GM19324 (cell line): ENCODE measurements around the gene CALML5.

Source experiments
- ATAC-seq: cut with Tn5 transposase; IDR thresholded peaks from one replicate; pipeline ENCODE4 v1.9.1; 2021; ENCODE audit warnings: mild to moderate bottlenecking, moderate library complexity; ENCODE audit not compliant: unreplicated experiment, low FRiP score

CALML5 gene

DNA sequence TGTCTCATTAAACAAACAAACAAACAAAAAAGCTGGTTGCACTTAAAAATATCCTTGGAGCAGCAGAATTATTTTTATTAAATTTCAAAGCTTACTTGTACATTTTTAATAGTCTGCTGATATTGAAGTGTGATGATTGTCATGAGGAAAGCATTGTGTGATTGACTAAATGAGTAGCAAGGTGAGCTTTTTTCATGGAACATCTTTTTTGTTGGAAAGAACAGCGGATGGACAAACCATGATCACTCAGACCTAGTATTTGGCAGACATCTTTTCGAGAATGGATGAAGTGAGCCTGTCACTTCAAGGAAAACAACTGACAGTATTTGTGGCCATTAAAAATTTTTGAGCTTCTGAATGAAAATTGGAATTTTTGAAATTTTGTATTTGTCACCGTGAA is 19.7 kb upstream of the CALML5 start:
- no peak for ATAC-seq

DNA sequence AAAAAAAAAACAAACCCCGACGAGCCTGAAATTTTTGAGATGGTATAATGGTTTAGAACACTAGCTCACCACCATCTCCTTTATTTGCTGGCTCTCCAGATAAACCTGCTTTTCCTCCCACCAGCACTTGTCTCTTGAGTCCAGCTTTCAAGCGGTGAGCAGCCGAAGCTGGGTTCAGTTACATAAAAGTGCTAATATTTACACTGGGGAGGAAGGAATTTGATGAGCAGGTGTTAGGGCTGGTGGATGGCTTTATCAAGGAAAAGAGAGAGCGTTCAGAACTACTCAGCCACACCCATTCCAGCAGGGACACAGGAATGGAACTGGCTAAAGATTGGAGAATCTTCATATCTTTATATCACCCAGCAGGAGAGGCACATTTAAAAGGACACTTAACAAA is 18.8 kb upstream of the CALML5 start:
- ATAC-seq, result no peak

DNA sequence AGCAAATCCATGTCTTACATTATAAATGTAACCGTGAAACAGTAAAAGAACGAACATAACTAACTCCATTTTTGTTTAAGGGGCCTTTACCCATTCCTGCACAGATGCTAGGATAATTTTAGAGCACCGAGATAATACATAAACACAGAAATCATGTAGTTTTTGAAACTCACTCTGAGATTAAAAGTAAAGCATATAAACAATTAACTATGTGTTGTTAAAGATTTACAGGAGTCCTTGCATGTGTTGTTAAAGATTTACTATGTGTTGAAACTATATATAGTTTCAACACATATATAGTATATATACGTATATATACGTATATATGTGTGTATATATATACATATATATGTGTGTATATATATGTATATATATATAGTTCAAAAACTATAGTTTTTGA is 18.2 kb upstream of the CALML5 start:
- ATAC-seq, result no peak

DNA sequence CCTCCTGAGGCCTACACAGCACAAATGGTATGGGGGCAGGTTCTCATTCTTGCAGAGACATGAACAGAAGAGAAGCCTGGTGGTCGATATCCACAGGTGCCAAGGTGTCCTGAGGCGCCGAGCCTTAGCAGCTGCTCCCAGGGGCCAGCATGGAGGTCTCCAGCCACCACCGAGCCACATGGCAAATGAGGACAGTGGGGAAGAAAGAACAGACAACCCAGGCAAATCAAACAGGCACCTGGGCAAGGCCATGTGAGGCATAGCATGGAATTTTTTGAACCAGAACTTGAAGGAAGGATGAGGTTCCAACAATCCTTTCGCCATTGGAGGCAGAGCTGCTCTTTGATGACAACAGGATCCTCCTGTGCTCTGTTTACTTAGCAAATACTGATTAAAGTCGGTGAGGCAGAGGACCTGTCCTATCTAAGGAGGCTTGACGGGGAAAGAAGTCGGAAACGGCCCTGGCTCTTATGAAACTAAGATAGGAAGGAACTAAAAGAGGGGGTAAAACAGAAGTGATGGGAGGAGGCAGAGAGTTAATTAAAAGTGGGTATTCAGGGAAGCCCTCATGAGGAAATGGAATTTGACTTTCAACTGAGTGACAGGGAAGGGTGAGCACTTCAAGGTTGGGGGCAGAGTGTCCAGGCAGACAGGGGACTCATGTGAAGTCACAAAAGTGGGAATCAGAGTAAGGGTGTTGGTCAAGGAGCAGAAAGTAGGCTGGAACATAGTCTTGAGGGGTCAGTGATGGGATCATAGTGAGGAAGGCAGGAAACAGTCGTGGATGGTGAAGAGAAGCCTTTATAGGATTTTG is 16.8 kb upstream of the CALML5 start:
- ATAC-seq, result no peak

DNA sequence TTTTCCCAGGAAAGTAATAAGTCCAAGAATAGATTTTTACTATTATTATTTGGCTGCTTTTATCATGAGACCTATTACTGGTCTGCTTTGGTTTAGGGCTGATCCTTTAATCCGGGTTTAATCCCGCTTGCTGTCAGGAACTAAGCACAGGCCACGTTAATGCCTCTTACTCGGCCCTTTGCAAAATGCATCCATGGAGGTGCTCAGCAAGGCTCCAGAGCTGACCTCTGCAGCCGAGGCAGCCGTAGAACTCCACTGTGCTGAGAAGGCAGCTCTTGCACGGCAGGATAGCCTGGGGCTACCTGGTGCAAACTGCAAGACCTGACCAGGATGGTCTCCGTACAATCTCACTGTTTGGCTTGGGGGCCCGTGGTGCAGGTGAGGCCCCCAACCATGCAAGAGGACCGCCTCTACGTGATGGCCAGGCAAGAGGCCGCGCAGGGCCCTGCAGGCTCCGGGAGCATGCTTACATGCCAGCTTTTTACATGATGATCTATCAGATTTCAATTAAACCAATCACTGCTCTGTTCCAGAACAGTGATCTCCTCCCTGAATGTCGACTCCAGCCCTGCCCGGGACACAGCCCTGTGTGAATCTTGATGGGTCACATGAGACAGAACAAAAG is 15.0 kb upstream of the CALML5 start:
- no peak for ATAC-seq

DNA sequence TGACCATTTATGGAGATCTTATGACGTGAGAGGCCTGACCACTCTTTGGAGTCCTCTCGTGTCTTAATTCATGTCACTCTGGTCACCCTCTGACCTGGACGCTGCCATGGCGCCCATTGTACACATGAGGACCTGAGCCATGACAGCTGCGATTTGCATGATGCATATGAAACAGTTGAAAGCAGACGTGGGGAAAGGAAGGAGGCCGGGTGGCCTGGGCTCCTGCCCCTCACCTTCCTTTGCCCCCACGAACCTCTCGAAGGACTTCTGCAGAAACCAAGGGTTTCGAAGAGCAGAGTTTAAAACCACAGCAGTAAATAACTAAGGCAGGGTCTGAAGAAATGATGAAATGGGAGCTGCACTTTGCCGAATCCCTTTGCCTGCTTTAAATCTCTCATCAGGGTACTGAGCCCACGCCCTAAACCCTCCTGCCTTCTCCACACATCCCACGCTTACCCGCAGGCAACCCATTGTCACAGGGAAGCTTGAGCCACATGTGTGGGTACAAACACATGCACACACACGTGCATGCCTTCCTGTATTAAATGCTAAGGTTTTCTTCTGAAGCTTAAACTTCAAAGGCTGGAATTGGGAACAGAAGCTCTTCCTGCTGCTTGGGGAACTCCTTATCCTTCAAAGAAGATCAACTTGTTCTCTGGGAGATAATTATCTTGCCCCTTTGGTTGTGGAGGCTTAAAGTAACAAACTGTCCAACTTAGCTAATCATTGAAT is 13.7 kb upstream of the CALML5 start:
- no peak for ATAC-seq

DNA sequence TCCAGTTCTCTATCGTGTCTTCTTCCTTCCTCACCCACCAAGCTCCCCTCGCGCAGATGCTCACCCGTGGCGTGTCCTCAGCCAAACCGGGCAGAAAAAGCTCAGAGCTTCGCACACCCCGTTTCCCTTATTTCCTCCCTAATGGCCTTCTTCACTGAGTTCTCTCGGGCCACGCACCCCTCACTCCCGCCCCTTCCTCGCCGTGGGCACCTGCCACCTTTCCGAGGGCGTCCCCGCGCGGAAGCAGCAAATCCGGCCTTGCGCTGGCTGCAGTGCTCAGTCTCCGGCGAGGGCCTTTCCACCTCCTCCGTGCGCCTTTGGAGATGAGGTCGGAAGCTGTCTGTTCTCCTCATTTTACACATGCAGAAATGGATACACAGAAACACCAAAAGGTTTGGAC is 13.0 kb upstream of the CALML5 start:
- ATAC-seq, result no peak

DNA sequence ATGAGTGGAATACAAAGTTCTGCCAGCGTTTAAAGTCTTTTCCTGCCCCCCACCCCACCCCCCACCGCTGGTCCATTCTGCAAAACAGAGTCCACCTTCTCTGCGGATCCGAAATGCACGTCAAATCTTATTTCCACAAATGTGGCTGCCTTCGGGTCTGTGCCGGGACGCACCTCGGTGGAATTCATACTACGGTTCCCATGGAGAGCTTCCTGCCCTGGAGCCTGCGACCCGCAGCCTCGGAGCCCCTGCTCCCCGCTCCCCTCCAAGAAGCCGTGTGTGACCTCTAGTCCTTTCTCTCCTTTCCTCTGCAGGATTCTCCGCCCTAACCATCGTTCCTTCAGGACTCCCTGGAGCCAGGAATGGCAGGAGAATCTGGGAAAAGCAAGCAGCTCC is 12.5 kb upstream of the CALML5 start:
- no peak for ATAC-seq

DNA sequence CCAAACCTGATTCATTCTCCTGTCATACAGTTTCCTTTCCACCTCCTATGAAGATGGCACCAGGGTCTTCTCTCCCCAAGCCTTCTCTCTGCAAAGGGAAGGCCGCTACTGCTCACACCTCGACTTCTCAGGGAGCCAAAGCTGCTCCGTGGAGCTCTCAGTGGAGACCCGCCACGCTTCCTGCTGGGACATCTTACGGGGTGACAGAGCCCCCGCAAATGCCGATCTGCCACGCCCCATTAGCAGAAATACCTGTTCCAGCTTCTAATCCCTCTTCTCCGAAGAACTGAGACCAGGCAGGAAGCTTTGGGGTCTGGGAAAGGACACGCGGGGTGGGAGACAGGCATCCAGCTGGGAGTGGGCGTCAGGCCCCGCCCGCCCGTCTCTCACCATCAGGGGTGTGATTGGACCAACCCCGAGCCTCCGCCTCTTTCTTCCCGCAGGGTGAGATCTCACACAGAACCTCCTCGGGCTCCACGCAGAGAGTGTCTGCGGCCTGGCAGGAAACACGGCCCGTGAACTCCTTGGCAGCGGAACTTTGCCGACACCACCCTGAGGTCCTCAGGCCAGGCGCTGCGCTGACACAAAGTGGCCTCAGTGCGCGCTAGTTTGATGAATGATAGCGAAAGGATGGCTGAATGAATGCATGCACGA is 12.0 kb upstream of the CALML5 start:
- ATAC-seq, result no peak

DNA sequence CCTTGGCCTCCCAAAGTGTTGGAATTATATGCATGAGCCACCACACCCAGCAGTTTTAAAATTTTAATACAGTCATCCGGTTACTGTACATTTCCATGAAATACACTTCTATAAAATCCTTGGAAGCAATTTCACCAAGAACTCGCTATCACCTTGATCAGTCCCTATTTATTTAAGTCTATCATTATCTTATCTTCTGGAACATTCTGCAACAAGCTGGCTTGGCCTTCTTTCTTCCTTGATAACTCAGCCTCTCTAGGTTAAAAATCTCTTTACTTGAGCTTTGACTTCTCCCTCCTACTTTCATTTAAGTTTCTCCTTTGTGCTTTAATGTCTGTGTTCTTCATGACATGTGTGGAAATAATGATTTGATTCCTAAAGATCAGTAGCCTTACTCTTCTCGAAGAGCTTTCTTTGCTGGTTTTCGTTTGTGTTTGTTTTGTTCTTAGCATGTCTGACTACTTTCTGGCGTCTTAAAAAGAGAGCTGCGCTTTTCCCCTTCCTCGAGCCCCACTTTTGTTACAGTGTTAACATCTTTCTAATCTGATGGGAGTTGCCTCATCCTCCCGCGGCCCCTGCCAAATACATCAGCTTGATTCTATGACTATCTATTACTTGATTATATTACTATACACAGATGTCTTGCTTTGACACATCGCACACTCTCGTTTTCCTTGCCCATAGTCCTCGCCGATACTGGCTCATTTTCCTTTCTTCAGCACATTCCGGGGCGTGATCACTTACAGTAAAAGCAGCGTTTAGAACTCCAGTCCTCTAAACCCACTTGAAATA is 11.1 kb upstream of the CALML5 start:
- ATAC-seq, result no peak

DNA sequence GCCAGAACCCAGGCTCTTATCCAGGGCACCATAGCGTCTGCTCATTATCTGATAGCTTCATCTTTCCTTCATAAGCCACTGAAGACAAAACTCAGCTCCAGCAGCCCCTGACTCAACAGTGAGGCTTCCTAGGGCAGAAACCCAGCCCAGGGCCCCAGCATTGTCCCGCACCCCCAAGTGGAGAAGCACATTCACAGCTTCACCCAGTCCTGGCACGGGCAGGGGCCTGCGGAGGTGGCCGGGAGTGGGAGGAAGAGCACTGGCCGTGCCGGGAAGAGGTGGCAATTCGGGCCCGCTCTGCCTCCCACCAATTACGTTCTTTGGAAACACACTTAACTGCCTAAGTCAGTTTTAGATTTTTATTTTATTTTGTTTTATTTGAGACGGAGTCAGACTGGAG is 10.3 kb upstream of the CALML5 start:
- ATAC-seq, result no peak

DNA sequence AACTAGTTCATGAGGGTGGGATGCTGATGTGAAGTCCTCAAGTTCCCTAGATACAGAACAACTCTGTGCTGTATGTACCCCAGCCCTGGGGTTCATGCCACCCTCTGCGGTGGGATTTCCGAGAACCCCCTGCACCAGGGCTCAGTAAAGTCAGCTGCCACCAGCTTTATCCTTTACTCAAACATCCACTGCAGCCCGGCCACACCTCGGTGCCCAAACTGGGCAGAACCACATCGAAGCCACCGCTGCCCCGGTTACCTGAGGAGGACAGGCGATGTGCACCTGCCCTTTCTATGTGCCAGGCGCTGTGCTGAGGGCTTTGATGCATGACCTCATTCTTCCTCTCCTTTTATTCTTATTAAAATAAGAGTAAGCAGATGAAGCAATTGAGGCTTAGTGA is 9.9 kb upstream of the CALML5 start:
- ATAC-seq, result no peak

DNA sequence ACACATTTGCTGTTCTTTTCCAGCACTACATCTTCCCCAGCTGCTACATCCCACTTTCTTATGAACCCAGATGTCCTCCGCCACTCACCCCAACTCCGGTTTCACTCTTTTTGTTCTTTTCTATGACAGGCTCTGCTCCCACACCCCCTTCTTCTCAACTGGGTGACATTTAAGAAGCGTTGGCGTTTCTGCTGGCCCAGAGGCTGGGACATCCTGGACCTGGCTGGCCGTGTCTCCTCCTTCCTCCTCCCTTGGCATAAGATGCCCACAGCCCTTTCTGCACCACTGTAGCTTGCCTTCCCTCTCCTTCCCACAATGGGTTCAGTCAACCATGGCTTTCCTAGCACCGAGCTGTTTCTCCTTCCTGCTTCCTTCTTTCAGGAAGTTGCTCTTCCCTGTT is 9.4 kb upstream of the CALML5 start:
- ATAC-seq, result no peak

DNA sequence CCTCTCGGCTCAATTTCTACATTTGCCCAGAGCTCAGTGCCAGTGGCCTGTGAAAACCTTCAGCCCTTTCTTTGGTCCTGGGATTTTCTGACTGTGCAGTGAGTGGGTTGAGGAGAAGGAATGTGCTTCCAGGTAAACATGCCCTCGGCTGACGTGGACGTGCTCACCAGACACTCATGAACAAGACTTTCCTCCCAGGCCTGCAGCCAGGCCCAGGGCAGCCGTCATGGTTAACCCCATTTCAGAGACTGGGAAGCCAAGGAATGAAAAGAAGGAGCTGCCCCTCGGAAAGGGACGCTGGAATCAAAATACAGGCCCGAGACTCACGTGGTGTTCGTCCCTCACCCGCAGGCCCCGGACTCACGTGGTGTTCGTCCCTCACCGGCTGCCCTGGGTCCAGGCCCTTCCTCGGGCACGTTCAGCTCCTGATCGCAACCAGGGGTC is 8.8 kb upstream of the CALML5 start:
- ATAC-seq, result no peak

DNA sequence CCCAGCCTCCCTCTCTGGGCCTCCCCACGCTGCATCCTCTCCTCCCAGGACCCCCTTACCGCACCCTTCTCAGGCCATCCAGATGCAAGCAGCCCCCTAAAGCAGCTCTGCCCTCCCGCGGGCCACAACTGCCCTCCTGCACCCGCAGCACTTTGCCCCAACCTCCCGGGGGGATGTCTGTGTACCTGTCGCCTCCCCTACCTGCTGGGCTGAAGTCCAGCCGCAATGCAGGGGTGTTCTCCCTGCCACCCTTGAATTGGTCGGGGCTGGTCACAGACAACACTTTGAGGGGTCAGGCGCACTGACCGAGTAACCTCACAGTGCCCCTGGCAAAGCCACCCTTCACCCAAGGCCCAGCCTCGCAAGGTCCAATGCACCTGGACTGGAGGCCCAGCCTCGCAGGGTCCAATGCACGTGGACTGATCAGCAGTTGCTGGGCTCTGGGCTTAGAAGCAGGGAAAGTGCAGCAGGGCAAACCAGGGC is 8.3 kb upstream of the CALML5 start:
- ATAC-seq, result no peak

DNA sequence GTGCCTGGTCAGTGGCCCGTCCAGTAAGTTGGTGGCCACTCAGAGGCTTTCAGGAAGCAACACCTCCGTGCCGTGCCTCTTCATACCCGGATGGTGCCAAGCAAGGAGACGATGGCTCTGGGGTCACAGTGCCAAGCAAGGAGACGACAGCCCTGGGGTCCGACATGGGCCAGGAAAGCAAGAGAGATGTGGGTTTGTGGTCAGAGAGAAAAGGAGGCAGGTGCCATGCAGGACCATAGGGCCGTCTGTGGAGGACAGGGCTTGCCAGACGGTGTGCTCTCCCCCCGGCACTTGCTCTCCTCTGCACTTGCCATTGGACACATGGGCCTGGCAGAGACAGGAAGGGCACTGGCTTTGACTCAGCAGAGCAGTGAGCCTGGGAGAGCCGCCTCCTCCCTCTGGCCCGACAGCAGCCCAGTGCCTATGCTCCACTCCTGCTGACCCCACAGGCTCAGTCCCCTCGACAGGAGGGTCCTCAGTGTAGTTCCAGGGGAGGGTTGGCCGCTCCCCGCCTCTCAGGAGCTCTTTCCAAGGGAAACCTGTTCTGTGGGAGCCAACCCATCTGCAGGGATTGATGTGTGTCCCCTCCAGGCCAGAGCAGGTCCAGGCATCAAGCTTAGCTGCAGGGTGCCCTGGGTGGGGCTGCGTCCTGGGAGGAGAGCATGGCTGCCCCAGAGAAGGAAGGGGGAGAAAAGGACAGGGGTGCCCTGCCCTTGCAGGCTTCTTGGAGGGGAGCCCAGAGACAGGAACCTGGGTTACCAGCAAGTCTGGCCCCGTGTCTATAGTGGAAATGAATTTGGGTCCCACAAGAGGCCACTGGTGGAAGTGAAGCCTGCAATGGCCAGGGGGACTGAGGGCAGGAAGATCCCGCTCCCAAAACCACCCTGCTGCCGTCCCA is 7.6 kb upstream of the CALML5 start:
- ATAC-seq, result no peak

DNA sequence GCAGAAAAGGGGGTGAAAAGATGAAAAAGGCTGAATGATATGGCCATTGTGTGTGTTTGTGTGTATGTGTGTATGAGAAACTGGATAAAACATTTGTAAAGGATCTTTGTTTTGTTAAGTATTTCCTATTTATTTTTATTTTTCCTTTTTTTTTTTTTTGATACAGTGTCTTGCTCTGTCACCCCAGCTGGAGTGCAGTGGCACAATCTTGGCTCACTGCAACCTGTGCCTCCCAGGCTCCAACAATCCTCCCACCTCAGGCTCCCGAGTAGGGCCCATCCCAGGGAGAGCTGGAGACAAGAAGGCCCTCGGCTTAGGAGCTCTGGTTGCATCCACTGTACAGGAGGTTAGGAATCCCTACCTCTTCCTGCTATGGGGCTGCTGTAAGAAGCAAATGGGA is 6.9 kb upstream of the CALML5 start:
- no peak for ATAC-seq

DNA sequence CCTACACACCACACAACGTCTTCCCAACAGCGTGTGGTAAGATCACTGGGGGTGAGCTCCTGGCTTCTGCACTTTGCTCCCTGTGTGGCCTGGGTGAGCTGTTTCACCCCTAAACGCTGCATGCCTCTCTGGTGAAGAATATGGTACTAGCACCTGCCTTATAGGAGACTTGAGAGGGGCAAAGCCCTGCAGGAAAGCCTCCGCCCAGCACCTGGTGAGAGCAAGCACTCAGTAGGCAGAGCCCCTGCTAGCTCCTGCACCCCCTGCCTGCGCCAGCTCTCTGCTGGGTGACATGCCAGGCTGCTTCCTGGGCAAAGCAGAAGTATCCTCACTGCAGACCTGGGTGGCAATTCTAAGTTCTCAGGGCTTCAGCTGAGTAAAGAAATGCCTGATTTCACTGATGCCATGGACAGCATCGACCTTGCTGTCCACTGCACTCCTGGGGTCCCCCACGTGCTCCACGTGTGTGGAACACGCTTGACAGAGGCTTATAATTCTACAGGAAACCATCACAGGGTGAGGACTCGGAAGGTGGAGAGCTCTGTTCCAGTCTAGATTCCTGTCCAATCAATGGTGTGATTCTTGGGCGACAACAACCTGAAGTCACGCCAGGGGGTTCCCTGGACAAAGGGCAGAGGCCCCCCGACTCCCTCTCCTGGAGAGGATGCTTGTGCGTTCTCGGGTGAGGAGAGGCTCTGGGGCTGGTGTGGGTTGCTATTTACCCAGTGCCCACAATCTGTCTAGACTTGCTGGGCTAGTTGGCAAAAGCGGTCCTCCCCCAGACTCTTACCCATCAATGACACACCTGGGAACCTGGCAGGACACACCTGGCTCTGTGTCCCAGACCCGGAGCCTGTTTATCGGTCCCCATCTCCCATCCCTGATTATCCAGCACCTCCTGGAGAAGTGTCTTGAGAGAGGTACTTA is 5.0 kb upstream of the CALML5 start:
- no peak for ATAC-seq
